Vagina (tissue), 2 donors: ENCODE measurements around the gene LYPD3. TPM values are rescaled to one million over a fixed set of nuclear protein-coding genes. Genes with fewer than 3 reads are reported as not detected.
"Not testable (repeated sequence)": the region's sequence is repeated elsewhere in the genome, so short reads cannot be mapped to it uniquely, and the experiment has no call there.

ENCODE experiments used
- DNase-seq, 2 donors: peaks; one replicate each; pipeline ENCODE4 v3.0.0-alpha.2; 2017; ENCODE audit errors: extremely low spot score in 2 of 2
- H3K27ac ChIP-seq: fragments of 200-600 bp; sonication (generic); one replicate; pipeline ENCODE4 v1.5.1; 2019
- H3K27me3 ChIP-seq: fragments of 200-600 bp; sonication (generic); one replicate; pipeline ENCODE4 v1.5.1; 2019
- H3K36me3 ChIP-seq, 2 donors: fragments of 200-600 bp; sonication (generic); one replicate each; pipeline ENCODE4 v1.5.1; 2017 to 2019
- H3K4me1 ChIP-seq: fragments of 200-600 bp; sonication (generic); one replicate; pipeline ENCODE4 v1.5.1; 2019
- H3K4me3 ChIP-seq, 2 donors: fragments of 200-600 bp; sonication (generic); 1 replicate in 1 of 2; 2 replicates in 1 of 2; pipeline ENCODE4 v1.5.1; 2016 to 2019
- H3K9me3 ChIP-seq: fragments of 200-600 bp; sonication (generic); one replicate; pipeline ENCODE4 v1.5.1; 2019
- CTCF ChIP-seq, 3 experiments: fragments of 450-650 bp in 2 of 3; fragments of 200-600 bp in 1 of 3; sonication (generic) in 1 of 3; IDR thresholded peaks; one replicate each; pipeline ENCODE4 v1.5.1; 2017 to 2019; ENCODE audit warnings: antibody characterized with exemption in 3 of 3, mild to moderate bottlenecking in 2 of 3, moderate library complexity in 2 of 3
- POLR2A ChIP-seq, 2 donors: fragments of 450-650 bp; IDR thresholded peaks; one replicate each; pipeline ENCODE4 v1.6.1; 2017; ENCODE audit warnings: antibody characterized with exemption in 2 of 2, mild to moderate bottlenecking in 2 of 2, moderate library complexity in 2 of 2
- POLR2AphosphoS5 ChIP-seq, 2 donors: sonication (generic); formaldehyde crosslinking; IDR thresholded peaks; one replicate each; pipeline ENCODE4 v1.9.0; 2017; ENCODE audit warnings: antibody characterized with exemption in 2 of 2, mild to moderate bottlenecking in 2 of 2, low read depth in 1 of 2; ENCODE audit not compliant: insufficient read depth in 1 of 2
- intact Hi-C: fragments of 100-400 bp; cut with DNase I; formaldehyde crosslinking; loops from one replicate; pipeline ENCODE4 v1.15.1; 2023
- total RNA-seq: library from RNA; depleted of rRNA; stranded (reverse); fragments of >200 nt; gene quantifications from one replicate; pipeline ENCODE4 v1.2.3, GENCODE V29; 2016

Gene LYPD3
- total RNA-seq = 247 TPM

DNA sequence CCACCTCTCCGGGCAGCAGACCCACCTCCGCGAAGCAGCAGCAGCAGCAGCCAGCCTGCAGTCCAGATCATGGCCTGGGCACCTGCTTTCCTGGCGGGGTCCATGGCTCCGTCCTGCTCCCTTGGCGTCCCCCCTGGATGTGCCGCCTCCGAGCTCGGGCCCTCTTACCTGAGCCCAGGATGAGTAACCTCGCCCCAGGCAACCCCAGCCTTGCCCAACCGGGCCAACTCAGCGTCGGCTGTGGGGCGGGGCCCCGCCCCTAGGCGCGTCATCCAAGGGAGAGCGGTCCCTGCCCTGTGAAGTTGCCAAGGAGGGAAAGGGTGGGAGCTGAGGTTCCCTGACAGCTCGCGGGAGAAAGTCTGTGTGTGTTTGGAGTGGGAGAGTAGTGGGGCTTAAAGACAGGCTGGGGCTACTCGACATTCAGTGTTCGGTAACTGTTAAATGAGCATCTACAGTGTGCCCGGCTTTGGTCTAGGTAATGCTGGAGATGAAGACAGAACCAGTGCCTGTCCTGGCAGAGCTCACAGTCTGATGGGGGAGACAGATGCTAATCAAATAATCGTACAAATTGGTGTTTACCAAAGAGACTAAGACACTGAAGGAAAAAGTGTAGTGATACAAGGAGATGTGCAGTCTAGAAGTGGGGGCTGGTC lies at the start of gene LYPD3:
Gene LYPD3, minus strand, starts transcription at position 141 of the 653 bp plus-strand sequence. Its CDS starts 37 bp downstream, at position 104.
- Histone ChIP-seq H3K9me3 (no peaks in the 10 kb centered on the region), H3K4me1 (peaks cover 20% of the 10 kb centered on the region), H3K27me3 (no peaks in the 10 kb centered on the region), H3K27ac (peak within 1 kb of the TSS; percentile 90), H3K4me3 (peak within 1 kb of the TSS; percentile 61 to 70), H3K36me3 (peaks cover 0 to 5% of the 10 kb centered on the region in 2 donors)
- TF ChIP-seq POLR2A (IDR thresholded peaks at IDR 0.05) (no peak), POLR2AphosphoS5 (IDR thresholded peaks at IDR 0.05; ENCODE audit: insufficient read depth in 1 of 2, low read depth in 1 of 2) (peak in 1 of 2 donors; percentile 71)
- DNase-seq = no peak
- intact Hi-C loops = no loop called here

- DNase-seq, intact Hi-C loops, H3K4me1 ChIP-seq, H3K4me3 ChIP-seq, H3K27me3 ChIP-seq, H3K27ac ChIP-seq, H3K9me3 ChIP-seq: not testable (repeated sequence)
- peaks cover 0 to 16% of the 10 kb centered on the region in 2 donors for H3K36me3 ChIP-seq
Observed at GRCh38 chr19:43512399-43512798, 47.0 kb upstream of the LYPD3 start.

GRCh38 chr19:43511324-43511723 lies 45.9 kb upstream of the LYPD3 start:
- DNase-seq = no peak
- intact Hi-C loops = no loop called here
- no peak overlapping the region for H3K27ac ChIP-seq
- no peak overlapping the region for H3K4me3 ChIP-seq
- H3K9me3 ChIP-seq = no peaks in the 10 kb centered on the region
- peaks cover 0 to 16% of the 10 kb centered on the region in 2 donors for H3K36me3 ChIP-seq
- no peaks in the 10 kb centered on the region for H3K4me1 ChIP-seq
- H3K27me3 ChIP-seq = no peaks in the 10 kb centered on the region
- TF ChIP-seq POLR2A (IDR thresholded peaks at IDR 0.05) (no peak), CTCF (IDR thresholded peaks at IDR 0.05) (no peak), POLR2AphosphoS5 (IDR thresholded peaks at IDR 0.05; ENCODE audit: insufficient read depth in 1 of 2, low read depth in 1 of 2) (no peak)

GRCh38 chr19:43510713-43511112 lies 45.3 kb upstream of the LYPD3 start:
- peaks cover 0 to 16% of the 10 kb centered on the region in 2 donors for H3K36me3 ChIP-seq
- no peak for DNase-seq
- H3K27ac ChIP-seq = no peak overlapping the region
- H3K4me1 ChIP-seq = no peaks in the 10 kb centered on the region
- no peaks in the 10 kb centered on the region for H3K27me3 ChIP-seq
- TF ChIP-seq CTCF (IDR thresholded peaks at IDR 0.05) (no peak), POLR2AphosphoS5 (IDR thresholded peaks at IDR 0.05; ENCODE audit: insufficient read depth in 1 of 2, low read depth in 1 of 2) (no peak), POLR2A (IDR thresholded peaks at IDR 0.05) (no peak)
- H3K4me3 ChIP-seq = no peak overlapping the region
- intact Hi-C loops = no loop called here
- no peaks in the 10 kb centered on the region for H3K9me3 ChIP-seq

GRCh38 chr19:43507880-43508279 lies 42.5 kb upstream of the LYPD3 start:
- Histone ChIP-seq H3K27ac (no peak overlapping the region), H3K9me3 (no peaks in the 10 kb centered on the region), H3K4me1 (peaks cover 18% of the 10 kb centered on the region), H3K4me3 (no peak overlapping the region), H3K27me3 (no peaks in the 10 kb centered on the region), H3K36me3 (peaks cover 0 to 16% of the 10 kb centered on the region in 2 donors)
- DNase-seq = no peak
- no peak for TF ChIP-seq CTCF (IDR thresholded peaks at IDR 0.05)
- intact Hi-C loops = no loop called here

DNA sequence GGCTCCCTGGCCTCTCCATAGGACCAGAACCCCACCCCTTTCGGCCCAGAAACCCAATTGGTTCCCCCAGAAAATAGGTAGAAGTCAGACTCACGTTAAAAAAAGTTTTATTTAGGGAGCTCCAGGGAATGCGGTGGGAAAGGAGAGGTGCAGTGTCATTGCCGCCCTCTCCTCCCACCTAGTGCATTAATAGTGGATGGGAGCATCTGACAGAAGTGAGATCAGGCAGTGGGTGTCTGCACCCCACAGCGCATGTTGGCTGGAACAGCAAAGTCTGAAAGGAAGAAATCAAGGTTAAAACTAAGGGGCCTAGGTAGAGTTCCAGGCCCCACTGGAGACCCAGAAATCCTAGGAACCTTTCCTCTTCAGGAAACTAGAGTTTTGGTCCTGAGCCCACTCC lies 41.2 kb upstream of the LYPD3 start:
- peaks cover 0 to 16% of the 10 kb centered on the region in 2 donors for H3K36me3 ChIP-seq
- no peak overlapping the region for H3K4me3 ChIP-seq
- DNase-seq = no peak
- H3K9me3 ChIP-seq = no peaks in the 10 kb centered on the region
- no peak overlapping the region for H3K27ac ChIP-seq
- H3K27me3 ChIP-seq = no peaks in the 10 kb centered on the region
- H3K4me1 ChIP-seq = peaks cover 30% of the 10 kb centered on the region
- no peak for TF ChIP-seq CTCF (IDR thresholded peaks at IDR 0.05)
- TF ChIP-seq POLR2AphosphoS5 (IDR thresholded peaks at IDR 0.05; ENCODE audit: insufficient read depth in 1 of 2, low read depth in 1 of 2) = no peak
- TF ChIP-seq POLR2A (IDR thresholded peaks at IDR 0.05) = no peak
- intact Hi-C loops = no loop called here
